K562 (cell line): ENCODE measurements around the gene CERS1. TPM values are rescaled to one million over a fixed set of nuclear protein-coding genes. Genes with fewer than 3 reads are reported as not detected.

Experiments
- HNRNPLL ChIP-seq: fragments of 200-400 bp; formaldehyde crosslinking; IDR thresholded peaks from 2 replicates; pipeline ENCODE4 v1.6.1; 2017; ENCODE audit warnings: low read length, low read depth, mild to moderate bottlenecking; ENCODE audit not compliant: poor library complexity, severe bottlenecking
- KLF13 ChIP-seq: fragments of 450-650 bp; IDR thresholded peaks from 2 replicates; pipeline ENCODE4 v1.6.1; 2016; ENCODE audit warnings: missing genetic modification characterization, low read depth, mild to moderate bottlenecking, missing compliant biosample characterization, moderate library complexity, borderline replicate concordance
- RBFOX2 ChIP-seq: fragments of 200-400 bp; formaldehyde crosslinking; IDR thresholded peaks from 2 replicates; pipeline ENCODE4 v1.6.1; 2017; ENCODE audit warnings: low read depth, mild to moderate bottlenecking, low read length, moderate library complexity
- YY1 ChIP-seq, 3 experiments: IDR thresholded peaks; 2 replicates each; pipeline ENCODE4 v1.6.1; 2011; ENCODE audit warnings: low read length in 2 of 3, mild to moderate bottlenecking in 2 of 3, moderate library complexity in 2 of 3, borderline replicate concordance in 1 of 3, control low read depth in 1 of 3, low read depth in 1 of 3; ENCODE audit not compliant: insufficient read depth in 3 of 3, insufficient replicate concordance in 2 of 3, control insufficient read depth in 1 of 3, insufficient read length in 1 of 3; ENCODE audit errors: extremely low read depth in 1 of 3
- ZNF280B ChIP-seq: fragments of 250-450 bp; sonication (Bioruptor Pico); IDR thresholded peaks from 2 replicates; pipeline ENCODE4 v1.5.1; 2021; ENCODE audit warnings: mild to moderate bottlenecking
- polyA plus RNA-seq, 8 experiments: library from polyadenylated mRNA; depleted of rRNA in 4 of 8; stranded (reverse) in 5 of 8; unstranded in 3 of 8; fragments of >200 nt; fragmentation: Nextera tagmentation in 2 of 8; fragmentation: Illumina TruSeq in 1 of 8; extraction: Ambion mirVana in 2 of 8; extraction: Trizol in 1 of 8; gene quantifications; 2 replicates each; pipeline versions ENCODE4 v1.2.1 to v1.2.3, GENCODE V29; 2011 to 2014; ENCODE audit warnings: inconsistent platforms in 1 of 8, missing spikeins in 1 of 8
- total RNA-seq, 7 experiments: library from RNA; depleted of rRNA in 6 of 7; stranded (reverse); fragments of >200 nt in 6 of 7; fragmentation: Illumina TruSeq in 2 of 7; extraction: Trizol in 2 of 7; gene quantifications; 2 replicates each; pipeline versions ENCODE4 v1.2.1 to v1.2.3, GENCODE V29; 2011 to 2021; ENCODE audit warnings: low replicate concordance in 1 of 7

The CERS1 gene
- total and polyA plus RNA-seq, 9 of the 15 experiments (the other 6 are each of a cell fraction or from before 2014, with no cell fraction given): 0.33 to 1.5 (median 0.86) TPM; not detected in 2

- no peak for TF ChIP-seq KLF13 (tag)
- peak; percentile 35; the same call in 1 of the 2 replicates for TF ChIP-seq RBFOX2
- TF ChIP-seq HNRNPLL: peak; percentile 79
- TF ChIP-seq ZNF280B (CRISPR knock-in tag): no peak
- peak in 1 of 3 experiments; percentile 34 for TF ChIP-seq YY1 (IDR thresholded peaks at IDR 0.05; ENCODE audit: borderline replicate concordance in 1 of 3, control insufficient read depth in 1 of 3, extremely low read depth in 1 of 3, insufficient read depth in 3 of 3, insufficient read length in 1 of 3, insufficient replicate concordance in 2 of 3, low read depth in 1 of 3, low read length in 2 of 3)
Observed at GRCh38 chr19:18940769-18941627, 45.0 kb upstream of the CERS1 start, which contains the start of gene HOMER3 (continued).
